Spleen (tissue), 11 donors: ENCODE results near the gene UMPS. TPM values are rescaled to one million over a fixed set of nuclear protein-coding genes. Genes with fewer than 3 reads are reported as not detected.

Source experiments
- DNase-seq: peaks from one replicate; pipeline ENCODE4 v3.0.0-alpha.2; 2020
- H3K27ac ChIP-seq, 8 donors: fragments of 200-600 bp; sonication (generic) in 7 of 8; 1 replicate in 4 of 8; 2 replicates in 4 of 8; pipeline versions ENCODE4 v1.5.0 to v1.8.0; 2016 to 2021; ENCODE audit warnings: inconsistent platforms in 4 of 8, mild to moderate bottlenecking in 4 of 8, moderate library complexity in 1 of 8
- H3K27me3 ChIP-seq, 7 donors: fragments of 200-600 bp; sonication (generic) in 6 of 7; replicated peaks in 1 of 7; 1 replicate in 4 of 7; 2 replicates in 3 of 7; pipeline versions ENCODE4 v1.5.0 to v1.8.0; 2016 to 2021; ENCODE audit warnings: inconsistent platforms in 3 of 7, mild to moderate bottlenecking in 1 of 7
- H3K36me3 ChIP-seq, 6 donors: fragments of 200-600 bp; sonication (generic) in 5 of 6; 1 replicate in 4 of 6; 2 replicates in 2 of 6; pipeline versions ENCODE4 v1.5.0 to v1.8.0; 2016 to 2021; ENCODE audit warnings: inconsistent platforms in 2 of 6
- H3K4me1 ChIP-seq, 6 donors: fragments of 200-600 bp; sonication (generic) in 5 of 6; 1 replicate in 3 of 6; 2 replicates in 3 of 6; pipeline versions ENCODE4 v1.5.0 to v1.8.0; 2016 to 2021; ENCODE audit warnings: inconsistent platforms in 3 of 6
- H3K4me3 ChIP-seq, 8 donors: fragments of 200-600 bp; sonication (generic) in 7 of 8; 1 replicate in 4 of 8; 2 replicates in 4 of 8; pipeline versions ENCODE4 v1.5.0 to v1.8.0; 2016 to 2021; ENCODE audit warnings: inconsistent platforms in 4 of 8, mild to moderate bottlenecking in 4 of 8, moderate library complexity in 2 of 8
- H3K9me3 ChIP-seq, 8 donors: fragments of 200-600 bp; sonication (generic) in 7 of 8; 1 replicate in 4 of 8; 2 replicates in 4 of 8; pipeline versions ENCODE4 v1.5.0 to v1.8.0; 2016 to 2021; ENCODE audit warnings: inconsistent platforms in 4 of 8
- POLR2A ChIP-seq, 3 donors: fragments of 450-650 bp; IDR thresholded peaks; one replicate each; pipeline ENCODE4 v1.5.1; 2017; ENCODE audit warnings: antibody characterized with exemption in 3 of 3, mild to moderate bottlenecking in 1 of 3
- POLR2AphosphoS5 ChIP-seq, 3 donors: sonication (generic); formaldehyde crosslinking; IDR thresholded peaks; one replicate each; pipeline ENCODE4 v1.5.1; 2017; ENCODE audit warnings: antibody characterized with exemption in 3 of 3
- WGBS, 5 donors: extraction: QIAGEN DNeasy Blood & Tissue Kit in 3 of 5; methylation state at CpG; one replicate each; pipeline versions ENCODE4 v1.1.5 to v1.1.7; 2013 to 2018; 5-methylcytosine and 5-hydroxymethylcytosine counted together
- intact Hi-C: fragments of 100-400 bp; cut with DNase I; formaldehyde crosslinking; loops from one replicate; pipeline ENCODE4 v1.15.0; 2023; ENCODE audit warnings: low total_unique reads
- polyA plus RNA-seq, 3 donors: library from polyadenylated mRNA; stranded (reverse); fragments of 200-250 nt; gene quantifications; one replicate each; pipeline ENCODE4 v1.2.1, GENCODE V29; 2013
- total RNA-seq, 7 donors: library from RNA; depleted of rRNA in 3 of 7; stranded (reverse); fragments of >200 nt in 3 of 7; fragmentation: NEBNext Ultra II Directional in 4 of 7; extraction: Animal tissue kit (Norgen Biotek cat#: 25700) in 4 of 7; gene quantifications; one replicate each; pipeline versions ENCODE4 v1.1.0 to v1.2.1, GENCODE V29; 2016 to 2021
- TF ChIP-seq, protein P1 (sequence below), 11 experiments: fragments of 200-600 bp in 7 of 11; fragments of 450-650 bp in 4 of 11; sonication (generic) in 4 of 11; IDR thresholded peaks in 8 of 11; conservative IDR thresholded peaks in 3 of 11; 1 replicate in 7 of 11; 2 replicates in 4 of 11; pipeline versions ENCODE4 v1.4.0 to v1.8.0; 2016 to 2021; ENCODE audit warnings: antibody characterized with exemption in 11 of 11, inconsistent platforms in 4 of 11, mild to moderate bottlenecking in 1 of 11
- donor health status: healthy with polysubstance abuse.
- donor health status: DM: no; HTN: no; CAD: no; lungs with moderate emphysema.
- donor health status: DM: no; HTN: no; CAD: no.
- donor health status: Bipolar disorder and iron deficiency.
- donor health status: healthy.
- donor health status: DM: no; HTN: no; CAD: no.
- donor health status: DM: yes; HTN: yes; CAD: no.

Gene UMPS
- total and polyA plus RNA-seq, 10 donors = 11.2 to 41.8 (median 26.4) TPM

GRCh38 chr3:124773351-124774326, 43.4 kb downstream of the UMPS start:
- TF ChIP-seq, protein P1, sequence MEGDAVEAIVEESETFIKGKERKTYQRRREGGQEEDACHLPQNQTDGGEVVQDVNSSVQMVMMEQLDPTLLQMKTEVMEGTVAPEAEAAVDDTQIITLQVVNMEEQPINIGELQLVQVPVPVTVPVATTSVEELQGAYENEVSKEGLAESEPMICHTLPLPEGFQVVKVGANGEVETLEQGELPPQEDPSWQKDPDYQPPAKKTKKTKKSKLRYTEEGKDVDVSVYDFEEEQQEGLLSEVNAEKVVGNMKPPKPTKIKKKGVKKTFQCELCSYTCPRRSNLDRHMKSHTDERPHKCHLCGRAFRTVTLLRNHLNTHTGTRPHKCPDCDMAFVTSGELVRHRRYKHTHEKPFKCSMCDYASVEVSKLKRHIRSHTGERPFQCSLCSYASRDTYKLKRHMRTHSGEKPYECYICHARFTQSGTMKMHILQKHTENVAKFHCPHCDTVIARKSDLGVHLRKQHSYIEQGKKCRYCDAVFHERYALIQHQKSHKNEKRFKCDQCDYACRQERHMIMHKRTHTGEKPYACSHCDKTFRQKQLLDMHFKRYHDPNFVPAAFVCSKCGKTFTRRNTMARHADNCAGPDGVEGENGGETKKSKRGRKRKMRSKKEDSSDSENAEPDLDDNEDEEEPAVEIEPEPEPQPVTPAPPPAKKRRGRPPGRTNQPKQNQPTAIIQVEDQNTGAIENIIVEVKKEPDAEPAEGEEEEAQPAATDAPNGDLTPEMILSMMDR (IDR thresholded peaks at IDR 0.05 in 8 of 11, conservative IDR thresholded peaks at IDR 0.05 in 3 of 11) = no peak
- TF ChIP-seq POLR2A (IDR thresholded peaks at IDR 0.05) (no peak), POLR2AphosphoS5 (IDR thresholded peaks at IDR 0.05) (no peak)
- Histone ChIP-seq H3K36me3 (peaks cover 0 to 9% (median 0%) of the 10 kb centered on the region in 6 donors), H3K4me1 (peaks cover 11 to 64% (median 36%) of the 10 kb centered on the region in 6 donors), H3K9me3 (no peaks in the 10 kb centered on the region), H3K27me3 (peaks cover 0 to 11% (median 0%) of the 10 kb centered on the region in 7 donors), H3K4me3 (no peak overlapping the region), H3K27ac (peak overlapping the region in 3 of 8 donors; percentile 56 to 70 (median 65))
- intact Hi-C loops = no loop called here
- WGBS, 5 donors = 85 to 96% (median 91%) methylated on average over 9 to 17 of the region's 17 CpGs
- peak; percentile 65 for DNase-seq

GRCh38 chr3:124774327-124774718, 44.1 kb downstream of the UMPS start:
- no peak for TF ChIP-seq POLR2A (IDR thresholded peaks at IDR 0.05)
- TF ChIP-seq, protein P1 (IDR thresholded peaks at IDR 0.05 in 8 of 11, conservative IDR thresholded peaks at IDR 0.05 in 3 of 11) = no peak
- peak in 2 of 3 donors; percentile 20 to 59 for TF ChIP-seq POLR2AphosphoS5 (IDR thresholded peaks at IDR 0.05)
- intact Hi-C loops = no loop called here
- Histone ChIP-seq H3K27ac (peak overlapping the region in 2 of 8 donors; percentile 42 to 70), H3K36me3 (peaks cover 0 to 4% (median 0%) of the 10 kb centered on the region in 6 donors), H3K27me3 (peaks cover 0 to 11% (median 0%) of the 10 kb centered on the region in 7 donors), H3K4me1 (peaks cover 11 to 67% (median 37%) of the 10 kb centered on the region in 6 donors), H3K4me3 (no peak overlapping the region), H3K9me3 (no peaks in the 10 kb centered on the region)
- 71 to 92% (median 76%) methylated on average over 6 of the region's 6 CpGs for whole genome bisulfite sequencing, 5 donors
- DNase-seq = peak; percentile 31

DNA sequence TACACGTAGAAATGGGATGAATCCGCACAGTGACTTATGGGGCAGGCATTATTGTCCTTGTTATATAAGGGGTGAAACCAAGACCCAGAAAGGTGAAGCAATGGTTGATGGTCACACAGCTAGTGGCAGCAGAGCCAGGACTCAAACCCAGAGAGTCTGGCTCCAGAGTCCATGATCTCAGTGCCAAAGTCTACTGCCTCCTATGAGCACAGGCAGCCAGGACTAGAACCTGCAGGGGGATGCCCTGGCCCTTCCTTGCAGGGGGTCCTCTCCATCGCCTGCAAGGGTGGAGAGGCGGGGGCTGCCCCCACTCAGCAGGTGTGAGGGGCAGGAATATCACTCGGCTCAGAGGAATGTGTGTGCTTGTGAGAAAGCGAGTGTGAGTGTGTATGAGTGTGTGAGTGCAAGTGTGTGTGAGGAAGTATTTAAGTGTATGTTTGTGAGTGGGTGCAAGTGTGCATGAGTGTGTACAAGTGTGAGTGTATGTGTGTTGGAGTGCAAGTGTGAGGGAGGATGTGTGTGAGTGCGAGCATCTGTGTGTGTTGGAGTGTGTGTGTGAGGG, 44.7 kb downstream of the UMPS start:
- Histone ChIP-seq H3K4me1 (peaks cover 11 to 70% (median 38%) of the 10 kb centered on the region in 6 donors), H3K4me3 (no peak overlapping the region), H3K27me3 (peaks cover 0 to 11% (median 0%) of the 10 kb centered on the region in 7 donors), H3K36me3 (peaks cover 0 to 4% (median 0%) of the 10 kb centered on the region in 6 donors), H3K9me3 (no peaks in the 10 kb centered on the region), H3K27ac (peak overlapping the region in 2 of 8 donors; percentile 42 to 70)
- WGBS, 5 donors = 82 to 95% (median 87%) methylated on average over 7 of the region's 7 CpGs
- intact Hi-C loops = no loop called here
- peak; percentile 36 for DNase-seq
- TF ChIP-seq POLR2AphosphoS5 (IDR thresholded peaks at IDR 0.05) (no peak), POLR2A (IDR thresholded peaks at IDR 0.05) (no peak)
- TF ChIP-seq, protein P1 (IDR thresholded peaks at IDR 0.05 in 8 of 11, conservative IDR thresholded peaks at IDR 0.05 in 3 of 11) = no peak
